Measurements from ENCODE around the gene MRGPRF.

Gene MRGPRF

DNA sequence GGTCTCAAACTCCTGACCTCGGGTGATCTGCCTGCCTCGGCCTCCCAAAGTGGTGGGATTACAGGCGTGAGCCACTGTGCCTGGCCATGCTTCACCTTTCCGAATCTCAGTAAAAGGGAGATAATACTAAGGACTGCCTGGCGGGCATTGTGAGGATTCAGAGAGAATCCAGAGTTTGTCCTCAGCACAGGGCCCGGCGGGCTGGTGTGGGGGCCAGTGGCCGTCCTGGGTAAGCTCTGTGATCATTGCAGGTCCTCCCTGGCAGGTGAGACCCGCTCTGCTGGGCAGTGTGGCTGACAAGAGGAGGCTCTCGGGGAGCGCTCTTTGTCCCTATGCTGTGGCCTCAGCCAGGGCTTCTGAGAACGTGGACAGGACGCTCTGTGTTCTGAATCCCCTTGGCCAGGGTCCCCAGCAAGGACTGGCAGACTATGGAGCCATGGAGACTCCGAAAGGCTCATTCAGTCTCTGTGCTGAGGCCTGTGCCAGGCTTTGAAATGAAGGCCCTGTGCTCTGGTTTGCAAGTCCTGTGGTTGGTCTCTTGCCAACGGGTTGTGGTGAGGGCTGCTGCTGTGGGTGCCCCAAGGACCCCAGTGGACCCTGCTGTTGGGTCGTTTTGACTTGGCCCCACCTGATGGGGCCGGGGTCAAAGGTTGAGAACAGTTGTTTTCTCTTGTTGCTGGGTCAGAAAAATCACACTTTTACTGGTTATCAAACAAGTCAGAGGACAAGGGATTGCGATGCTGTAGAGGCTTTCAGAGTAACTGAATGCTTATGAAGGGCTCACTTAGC, 37.7 kb upstream of the MRGPRF start:
- DNase-seq, result no peak

DNA sequence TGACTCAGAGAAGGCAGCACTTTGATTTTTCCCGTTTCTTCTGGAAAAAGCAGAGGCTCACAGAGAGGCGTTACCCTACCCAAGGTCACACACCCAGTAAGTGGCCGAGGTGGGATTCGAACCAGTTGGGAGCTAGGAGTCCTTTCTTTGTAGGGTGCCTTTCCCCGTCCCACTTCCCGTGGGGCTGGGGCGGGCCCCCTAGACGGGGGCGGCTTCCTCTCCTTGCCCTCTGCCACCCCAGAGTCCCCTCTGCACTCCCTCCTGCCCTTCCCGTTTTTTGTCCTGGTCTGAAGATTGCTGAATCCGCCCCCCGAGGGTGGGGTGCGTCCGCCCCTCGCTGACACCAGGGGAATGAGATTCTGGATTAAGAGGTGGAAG, 36.4 kb upstream of the MRGPRF start:
- DNase-seq, result peak; percentile 75

DNA sequence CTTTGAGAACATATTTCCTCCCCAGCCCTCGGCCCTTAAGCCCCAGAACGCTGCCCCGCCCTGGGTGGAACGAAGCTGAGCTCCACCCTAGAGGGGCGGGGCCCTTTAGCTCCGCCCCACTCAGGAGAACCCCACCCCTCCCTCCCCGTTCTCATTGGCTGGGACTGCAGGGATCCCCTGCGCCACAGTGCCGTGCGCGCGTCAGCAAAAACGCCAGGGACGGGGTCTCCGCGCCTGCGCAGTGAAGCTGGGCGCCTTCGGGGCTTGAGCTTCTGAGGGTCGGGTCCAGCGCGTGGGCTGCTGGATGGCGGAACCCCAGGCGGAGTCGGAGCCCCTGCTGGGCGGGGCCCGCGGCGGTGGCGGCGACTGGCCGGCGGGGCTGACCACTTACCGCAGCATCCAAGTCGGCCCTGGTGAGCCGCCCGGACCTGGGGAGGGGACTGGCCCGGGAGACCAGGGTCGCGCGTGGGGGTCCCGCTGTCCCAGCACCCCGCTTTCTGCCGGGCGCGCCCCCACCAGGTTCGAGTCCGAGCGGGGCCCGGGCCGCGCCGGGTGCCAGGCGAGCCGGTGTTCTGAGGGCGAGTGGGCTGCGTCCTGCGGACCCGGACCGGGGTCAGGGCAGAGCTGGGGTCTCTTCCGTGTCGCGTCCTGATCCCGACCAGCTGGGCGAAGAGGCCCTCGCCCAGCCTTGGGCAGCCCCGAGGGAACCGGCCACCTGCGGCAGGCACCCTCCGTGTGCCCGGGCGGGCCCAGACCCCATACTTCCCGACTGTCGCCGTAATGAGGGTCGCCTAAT, 35.8 kb upstream of the MRGPRF start, which contains the start of gene TPCN2:
Gene TPCN2, plus strand, starts transcription at position 239 of the 796 bp plus-strand sequence. Its CDS starts 66 bp downstream, at position 305.
- peak; percentile 98 for DNase-seq

DNA sequence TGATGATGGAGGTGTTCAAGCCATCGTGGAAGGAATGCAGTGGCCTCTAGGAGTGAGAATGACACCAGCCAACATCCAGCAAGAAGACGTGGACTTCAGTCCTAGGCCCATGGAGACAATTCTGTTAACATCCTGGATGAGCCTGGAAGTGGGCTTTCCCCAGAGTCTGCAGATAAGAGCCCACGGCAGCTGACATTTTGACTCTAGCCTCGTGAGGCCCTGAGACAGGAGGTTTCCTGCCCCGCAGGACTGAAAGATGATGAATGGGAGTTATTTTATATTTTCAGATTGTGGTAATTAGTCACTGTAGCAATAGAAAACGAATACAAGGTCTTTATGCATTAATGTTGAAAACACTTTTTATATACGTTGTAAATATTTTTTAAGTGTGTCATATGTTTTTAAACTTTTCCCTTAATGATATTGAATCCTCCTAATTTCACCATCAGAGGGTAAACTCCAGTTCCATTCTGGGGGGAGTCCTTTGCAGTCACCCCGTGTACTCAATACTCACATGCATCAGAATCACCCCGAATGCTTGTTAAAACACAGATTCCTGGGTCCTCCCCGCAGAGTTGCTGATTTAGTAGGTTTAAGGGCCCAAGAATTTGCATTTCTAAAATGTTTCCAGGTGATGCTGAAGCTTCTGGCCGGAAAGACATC, 35.1 kb upstream of the MRGPRF start:
- DNase-seq, result peak; percentile 37

- peak; percentile 75 for DNase-seq
These were observed 31.3 kb upstream of the MRGPRF start for GRCh38 chr11:69044111-69045013.

- DNase-seq, result no peak
These were observed 28.5 kb upstream of the MRGPRF start for GRCh38 chr11:69041516-69041915.

DNA sequence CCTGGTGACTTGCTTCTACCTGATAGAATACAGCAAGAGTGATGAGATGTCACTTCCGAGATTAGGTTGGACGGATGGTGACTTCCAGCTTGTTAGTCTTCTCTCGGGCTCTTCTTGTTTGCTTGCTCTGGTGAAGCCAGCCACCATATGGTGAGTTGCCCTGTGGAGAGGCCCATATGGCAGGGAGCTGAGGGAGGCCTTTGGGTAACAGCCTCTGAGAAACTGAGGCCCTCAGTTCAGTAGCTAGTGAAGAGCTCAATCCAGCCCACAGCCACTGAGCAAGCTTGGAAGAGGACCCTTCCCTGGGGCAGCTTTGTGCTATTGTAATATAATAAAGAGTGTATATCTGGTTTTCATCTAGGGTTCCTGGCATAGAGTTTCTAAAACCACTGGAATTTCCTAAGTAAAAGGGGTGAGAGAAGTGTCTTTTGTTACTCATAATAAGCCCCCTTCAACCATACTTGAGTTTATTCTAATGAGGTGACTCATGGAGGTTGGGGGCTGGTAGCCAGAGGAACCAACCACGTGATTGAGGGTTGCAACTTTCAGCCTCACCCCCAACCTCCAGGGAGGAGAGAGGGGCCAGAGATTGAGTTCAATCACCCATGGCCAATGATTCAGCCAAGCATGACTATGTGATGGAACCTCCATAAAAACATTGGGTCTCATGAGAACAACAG, 27.7 kb upstream of the MRGPRF start:
- no peak for DNase-seq

DNA sequence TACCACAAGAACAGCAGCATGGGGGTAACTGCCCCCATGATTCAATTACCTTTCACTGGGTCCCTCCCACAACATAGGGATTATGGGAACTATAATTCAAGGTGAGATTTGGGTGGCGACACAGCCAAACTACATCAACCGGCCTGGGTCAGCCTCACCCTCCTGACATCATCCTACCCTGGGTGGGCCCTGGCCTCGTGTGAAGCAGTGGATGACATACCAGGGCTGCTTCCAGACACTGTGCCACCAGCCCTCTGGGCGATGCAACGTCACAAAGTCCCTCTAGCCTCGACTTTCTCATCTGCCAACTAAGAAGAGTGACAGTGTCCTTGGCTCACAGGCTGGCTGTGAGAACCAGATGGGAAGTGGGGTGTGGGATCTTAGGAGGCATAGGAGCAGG, 27.0 kb upstream of the MRGPRF start:
- DNase-seq, result no peak

- DNase-seq, result no peak
These were observed 26.5 kb upstream of the MRGPRF start for GRCh38 chr11:69039501-69039900.

GRCh38 chr11:69037544-69037943, 24.5 kb upstream of the MRGPRF start:
- DNase-seq, result no peak

- DNase-seq, result no peak
These were observed 24.0 kb upstream of the MRGPRF start for GRCh38 chr11:69037074-69037473.

DNA sequence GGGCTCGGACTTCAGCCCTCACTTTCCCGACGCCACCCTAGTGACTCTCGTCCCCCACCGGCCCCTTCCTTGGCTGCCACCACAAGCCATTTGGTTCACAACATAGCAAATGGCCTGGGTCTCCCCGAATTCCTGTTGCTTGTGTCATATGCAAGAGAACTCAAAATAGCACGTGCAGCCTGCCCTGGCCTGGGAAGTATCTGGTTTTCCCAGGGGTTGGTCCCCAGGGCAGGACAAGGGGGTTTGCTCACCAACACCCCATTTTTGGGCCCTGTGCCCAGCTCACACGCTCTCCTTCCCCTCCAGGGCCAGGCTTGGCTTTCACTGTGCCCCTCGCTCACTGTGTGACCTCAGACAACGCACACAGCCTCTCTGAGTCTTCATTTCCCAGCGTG, 22.9 kb upstream of the MRGPRF start:
- no peak for DNase-seq

DNA sequence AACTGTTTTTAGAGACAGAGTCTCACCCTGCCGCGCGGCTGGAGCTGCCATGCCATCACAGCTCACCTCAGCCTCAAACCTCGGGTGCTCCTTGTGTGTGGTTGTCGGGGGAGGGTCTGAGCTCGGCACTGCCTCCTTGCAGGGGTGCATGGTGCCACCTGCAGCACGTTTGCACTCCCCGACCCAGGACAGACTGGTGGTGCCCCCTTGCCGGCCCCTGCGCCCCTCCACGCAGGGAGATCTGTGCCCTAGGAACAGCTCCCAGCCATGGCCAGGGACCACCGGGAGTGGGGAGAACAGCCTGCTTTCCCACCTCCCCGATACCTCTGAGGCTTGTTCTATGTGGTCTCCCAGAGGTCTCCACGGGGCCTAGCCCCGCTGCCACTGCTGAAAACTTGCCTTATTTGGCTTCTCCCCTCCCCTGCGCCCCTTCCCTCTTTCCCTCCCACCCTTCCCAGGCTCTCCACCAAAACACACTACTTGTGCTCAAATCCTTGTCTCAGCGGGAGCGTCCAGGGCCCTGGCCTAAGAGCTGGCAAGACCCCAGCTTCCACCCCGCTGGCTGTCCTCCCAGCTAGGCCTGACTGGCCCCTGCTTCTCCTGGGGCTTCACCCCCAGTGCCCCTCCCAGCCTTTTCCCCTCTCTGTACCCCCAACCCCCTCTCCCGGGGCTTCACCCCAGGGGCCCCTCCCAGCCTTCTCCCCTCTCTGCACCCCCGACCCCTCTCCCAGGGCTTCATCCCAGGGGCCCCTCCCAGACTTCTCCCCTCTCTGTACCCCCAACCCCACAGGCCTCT, 22.3 kb upstream of the MRGPRF start:
- DNase-seq, result no peak

DNA sequence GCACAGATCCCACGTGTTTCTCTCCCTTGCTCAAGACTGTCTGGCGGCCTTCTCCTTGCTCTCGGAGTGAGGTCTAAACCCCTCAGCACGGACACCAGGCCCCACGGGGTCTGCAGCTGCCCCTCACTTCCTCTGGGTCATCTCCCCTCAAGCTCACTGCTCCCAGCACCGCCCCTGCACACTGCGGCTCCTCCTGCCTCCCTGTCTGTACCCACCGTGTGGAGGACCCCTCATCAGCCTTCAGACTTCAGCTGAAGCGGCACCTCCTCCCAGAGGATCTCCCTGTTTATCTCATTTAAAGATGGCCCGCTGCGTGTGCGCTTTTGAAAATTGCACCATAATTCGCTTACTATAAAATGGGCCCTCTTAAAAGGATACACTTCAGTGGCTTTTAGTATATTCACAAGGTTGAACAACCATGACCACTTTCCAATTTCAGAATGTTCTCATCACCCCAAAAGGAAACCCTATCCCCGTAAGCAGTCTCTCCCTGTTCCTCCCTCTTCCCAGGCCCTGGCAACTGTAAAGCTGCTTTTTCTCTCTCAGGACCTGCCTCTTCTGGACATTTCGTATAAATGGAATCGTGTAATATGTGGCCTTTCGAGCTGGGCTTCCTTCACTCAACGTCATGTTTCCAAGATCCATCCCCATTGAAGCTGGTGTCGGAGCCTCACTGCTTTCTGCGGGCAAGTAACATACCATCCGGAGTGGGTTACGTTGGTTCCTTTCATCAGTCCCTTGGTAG, 21.2 kb upstream of the MRGPRF start:
- no peak for DNase-seq

DNA sequence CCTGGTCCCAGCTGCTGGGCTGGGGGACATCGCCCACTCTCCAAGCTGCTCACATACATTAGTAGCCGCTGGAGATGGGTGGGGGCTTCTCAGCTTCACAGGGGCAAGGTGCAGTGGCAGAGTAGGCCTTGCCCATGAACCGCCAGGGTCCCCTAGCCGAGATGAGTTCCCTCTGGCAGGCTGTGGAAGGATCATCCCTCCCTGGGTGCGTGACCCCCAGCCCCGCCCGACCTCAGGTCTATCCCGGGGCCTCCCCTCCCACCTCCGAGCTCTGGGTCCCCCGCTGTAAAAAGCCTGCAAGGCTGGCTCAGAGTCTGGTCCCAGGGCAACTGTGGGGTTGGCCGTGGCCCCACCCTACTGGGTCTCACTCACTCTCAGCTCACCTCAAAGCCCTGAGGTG, 20.4 kb upstream of the MRGPRF start:
- DNase-seq, result no peak

DNA sequence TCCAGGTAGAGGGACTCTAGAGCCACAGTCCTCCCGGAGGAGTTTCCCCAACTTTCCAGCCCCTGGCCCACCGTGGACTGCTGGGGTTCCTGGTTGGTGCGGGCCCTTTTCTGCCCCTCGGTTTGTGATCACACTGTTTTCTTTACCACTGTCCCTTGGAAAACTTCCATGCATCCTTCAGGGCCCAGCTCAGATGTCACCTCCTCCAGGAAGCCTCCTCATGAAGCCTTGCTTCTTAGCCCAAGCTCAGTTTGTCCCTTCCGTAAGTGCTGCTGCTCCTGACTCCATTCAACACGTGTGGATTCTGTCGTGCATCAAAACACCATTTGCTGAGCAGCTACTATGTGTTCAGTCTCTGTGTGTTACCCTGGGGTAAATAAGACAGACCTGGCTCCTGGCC, 19.8 kb upstream of the MRGPRF start:
- no peak for DNase-seq

GRCh38 chr11:69030301-69030700, 17.3 kb upstream of the MRGPRF start:
- DNase-seq, result no peak

- peak; percentile 56 for DNase-seq
These were observed 14.8 kb upstream of the MRGPRF start for GRCh38 chr11:69027704-69028372.

DNA sequence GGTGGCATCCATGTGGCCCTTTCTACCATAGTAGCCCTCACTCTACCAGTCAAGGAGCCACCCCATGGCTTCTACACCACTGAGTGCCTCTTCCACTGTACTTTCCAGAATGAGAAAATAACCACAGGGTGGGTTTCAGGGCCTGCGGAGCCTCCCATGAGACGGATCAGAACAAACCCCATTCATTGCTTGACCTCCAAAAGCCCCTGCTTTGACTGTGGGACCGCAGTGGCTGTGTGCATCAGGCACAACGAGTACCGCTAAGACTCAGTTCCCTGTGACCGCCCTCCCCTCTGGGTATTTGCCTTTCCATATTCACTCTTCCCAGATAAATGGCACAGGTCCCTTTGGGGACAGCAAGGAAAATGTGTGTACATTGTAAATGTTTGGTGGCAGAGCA, 11.5 kb upstream of the MRGPRF start:
- DNase-seq, result no peak

DNA sequence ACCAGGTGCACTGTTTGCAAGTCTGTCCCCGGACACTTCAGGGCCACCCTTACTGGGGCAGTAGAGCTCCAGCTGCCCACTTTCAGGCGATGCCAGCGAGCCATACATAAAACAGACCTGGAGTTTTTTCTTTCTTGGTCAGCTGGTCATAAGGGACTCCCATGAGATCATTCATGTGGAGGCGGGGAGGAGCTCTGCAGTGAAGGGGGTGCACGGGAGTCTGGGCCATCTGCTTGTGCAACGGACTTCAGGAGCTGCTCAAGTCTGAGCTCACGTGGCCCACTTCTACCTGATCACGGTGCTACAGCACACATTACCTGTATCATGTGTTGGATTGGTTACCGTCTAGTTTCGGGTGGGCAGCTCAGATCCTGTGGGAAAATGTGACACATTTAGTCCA, 9.2 kb upstream of the MRGPRF start:
- no peak for DNase-seq
